Stomach (tissue), 4 donors: Measurements from ENCODE around the gene BSN.

Experiments used
- CTCF ChIP-seq, 7 experiments: fragments of 450-650 bp in 4 of 7; fragments of 200-600 bp in 3 of 7; sonication (generic) in 3 of 7; IDR thresholded peaks; one replicate each; pipeline ENCODE4 v1.5.1; 2016 to 2019; ENCODE audit warnings: antibody characterized with exemption in 7 of 7, control low read depth in 2 of 7, mild to moderate bottlenecking in 1 of 7
- EP300 ChIP-seq: sonication (generic); formaldehyde crosslinking; IDR thresholded peaks from one replicate; pipeline ENCODE4 v1.6.1; 2017; ENCODE audit warnings: antibody characterized with exemption
- POLR2AphosphoS5 ChIP-seq, 3 donors: sonication (generic); formaldehyde crosslinking; IDR thresholded peaks; one replicate each; pipeline ENCODE4 v1.6.1; 2016; ENCODE audit warnings: antibody characterized with exemption in 3 of 3

- no peak for TF ChIP-seq CTCF (IDR thresholded peaks at IDR 0.05)
- no peak for TF ChIP-seq EP300
- TF ChIP-seq POLR2AphosphoS5 (IDR thresholded peaks at IDR 0.05), result no peak
Observed at GRCh38 chr3:49711489-49711888, 157.2 kb downstream of the BSN start.
